ENCODE results near the gene TMEM52. TPM values are rescaled to one million over a fixed set of nuclear protein-coding genes. Genes with fewer than 3 reads are reported as not detected.
A peak's percentile ranks its signal among the peaks of the same experiment; 100 is the strongest.

Gene TMEM52
- polyA plus RNA-seq, 1 of the 3 experiments (the other 2 are of a cell fraction): 4.8 TPM

- TF ChIP-seq RCOR1 (IDR thresholded peaks at IDR 0.05; ENCODE audit: low read length) (no peak), RAD21 (IDR thresholded peaks at IDR 0.05; ENCODE audit: low read length) (peak; percentile 50), YY1 (IDR thresholded peaks at IDR 0.05; ENCODE audit: low read depth) (no peak), SMC3 (IDR thresholded peaks at IDR 0.05; ENCODE audit: low read depth, low read length) (peak; percentile 50), JUND (IDR thresholded peaks at IDR 0.05) (no peak), TCF12 (IDR thresholded peaks at IDR 0.05) (no peak), CTCF (IDR thresholded peaks at IDR 0.05) (peak; percentile 66), PBX3 (IDR thresholded peaks at IDR 0.05) (no peak)
Measured at GRCh38 chr1:1943834-1944570, 24.9 kb upstream of the TMEM52 start (continued).

- 75% methylated on average over 20 of the region's 45 CpGs for WGBS (ENCODE audit: low lambda C conversion rate)
- DNase-seq: no peak
- Histone ChIP-seq H3K27ac (ENCODE audit: low read depth in 2 of 2, low read length in 1 of 2) (no peak overlapping the region), H3K9me2 (no peaks in the 10 kb centered on the region), H3K9ac (no peak overlapping the region), H4K20me1 (ENCODE audit: insufficient read depth) (no peaks in the 10 kb centered on the region), H3K27me3 (ENCODE audit: insufficient read depth) (no peaks in the 10 kb centered on the region), H3K4me2 (no peak overlapping the region), H3F3A (replicated peaks; ENCODE audit: insufficient read depth) (no peaks in the 10 kb centered on the region), H3K4me1 (ENCODE audit: control insufficient read depth in 1 of 2, insufficient read depth in 2 of 2, low read depth in 1 of 2, low read length in 1 of 2) (peaks cover 0 to 22% of the 10 kb centered on the region in 2 experiments; a peak in 1 of 4 replicates), H3K79me2 (ENCODE audit: insufficient read depth) (no peaks in the 10 kb centered on the region), H3K9me3 (no peaks in the 10 kb centered on the region), H3K4me3 (ENCODE audit: low read depth in 2 of 2, low read length in 1 of 2) (no peak overlapping the region), H2AFZ (ENCODE audit: low read depth) (no peak overlapping the region), H3K36me3 (replicated peaks in 1 of 2; ENCODE audit: control insufficient read depth in 1 of 2, insufficient read depth in 2 of 2, low read length in 1 of 2) (no peaks in the 10 kb centered on the region)
- POLR2A ChIA-PET: no interaction called here
- CTCF ChIA-PET: interaction anchor here (0.5 to 7.8 kb wide), 15 partner anchors 10 to 231 kb away, joined by 3 to 152 read pairs (median 6); partner anchors contain the start of genes CALML6, GABRD and PRKCZ
- TF ChIP-seq USF1 (IDR thresholded peaks at IDR 0.05; ENCODE audit: borderline replicate concordance, low read depth): no peak
- no peak for TF ChIP-seq EZH2phosphoT487 (IDR thresholded peaks at IDR 0.05; ENCODE audit: borderline replicate concordance, low read depth)
- TF ChIP-seq MXI1 (IDR thresholded peaks at IDR 0.05; ENCODE audit: low read depth, low read length): no peak
- no peak for TF ChIP-seq SMC3 (IDR thresholded peaks at IDR 0.05; ENCODE audit: low read depth, low read length)
- no peak for TF ChIP-seq EP300 (IDR thresholded peaks at IDR 0.05; ENCODE audit: borderline replicate concordance in 1 of 2, low read depth in 1 of 2, low read length in 1 of 2)
- no peak for TF ChIP-seq REST (IDR thresholded peaks at IDR 0.05; ENCODE audit: low read depth, low read length)
- no peak for TF ChIP-seq TCF12 (IDR thresholded peaks at IDR 0.05)
- TF ChIP-seq TEAD4 (IDR thresholded peaks at IDR 0.05; ENCODE audit: borderline replicate concordance, insufficient read depth): no peak
- no peak for TF ChIP-seq FOSL2 (IDR thresholded peaks at IDR 0.05; ENCODE audit: borderline replicate concordance, low read depth)
- no peak for TF ChIP-seq USF2 (IDR thresholded peaks at IDR 0.05; ENCODE audit: borderline replicate concordance, low read depth, low read length)
- no peak for TF ChIP-seq JUND (IDR thresholded peaks at IDR 0.05)
- TF ChIP-seq PBX3 (IDR thresholded peaks at IDR 0.05): no peak
- no peak for TF ChIP-seq GABPA (IDR thresholded peaks at IDR 0.05; ENCODE audit: low read depth)
Measured at GRCh38 chr1:1942753-1943656, 23.9 kb upstream of the TMEM52 start.

Data from SK-N-SH (cell line).